H1 (cell line): Measurements from ENCODE around the gene MGAT5.

Experiments used
- CTCF ChIP-seq, 3 experiments: IDR thresholded peaks; 1 replicate in 2 of 3; 2 replicates in 1 of 3; pipeline versions ENCODE4 v1.5.1 to v1.6.1; 2011; ENCODE audit warnings: low read length in 3 of 3, mild to moderate bottlenecking in 3 of 3, inconsistent platforms in 2 of 3, low read depth in 1 of 3, moderate library complexity in 1 of 3; ENCODE audit not compliant: insufficient read depth in 1 of 3; ENCODE audit errors: control extremely low read depth in 1 of 3
- EZH2 ChIP-seq: fragments of 200-600 bp; sonication (generic); IDR thresholded peaks from 2 replicates; pipeline ENCODE4 v1.7.1; 2012; ENCODE audit warnings: low read depth, mild to moderate bottlenecking, moderate library complexity, low read length, inconsistent platforms; ENCODE audit not compliant: severe bottlenecking
- POLR2AphosphoS5 ChIP-seq: IDR thresholded peaks from 2 replicates; pipeline ENCODE4 v1.6.1; 2011; ENCODE audit warnings: low read depth, low read length
- SIN3A ChIP-seq, 2 experiments: IDR thresholded peaks in 1 of 2; conservative IDR thresholded peaks in 1 of 2; 2 replicates each; pipeline ENCODE4 v1.6.1; 2011 to 2012; ENCODE audit warnings: low read length in 2 of 2, improper control_type of control experiment in 1 of 2, low read depth in 1 of 2, mild to moderate bottlenecking in 1 of 2

- no peak; a peak in 1 of 4 replicates for TF ChIP-seq CTCF (IDR thresholded peaks at IDR 0.05; ENCODE audit: control extremely low read depth in 1 of 3, insufficient read depth in 1 of 3, low read depth in 1 of 3, low read length in 3 of 3)
- no peak for TF ChIP-seq POLR2AphosphoS5
- no peak for TF ChIP-seq EZH2
- no peak for TF ChIP-seq SIN3A (conservative IDR thresholded peaks at IDR 0.05 in 1 of 2, IDR thresholded peaks at IDR 0.05 in 1 of 2; ENCODE audit: low read depth in 1 of 2, low read length in 2 of 2)
Measured at GRCh38 chr2:134470561-134471168, 216.8 kb downstream of the MGAT5 start.
